Thoracic aorta (tissue), 2 donors: Measurements from ENCODE around the gene PSMG4. TPM values are rescaled to one million over a fixed set of nuclear protein-coding genes. Genes with fewer than 3 reads are reported as not detected.

Experiments used
- ATAC-seq: fragments of 150-250 bp; one replicate; pipeline ENCODE4 v1.8.0; 2017; ENCODE audit warnings: low read depth; ENCODE audit not compliant: insufficient number of reproducible peaks, low FRiP score
- DNase-seq: peaks from one replicate; pipeline ENCODE4 v3.0.0-alpha.2; 2020; ENCODE audit warnings: low spot score
- H3K27ac ChIP-seq, 2 donors: fragments of 200-600 bp; sonication (generic); 1 replicate in 1 of 2; 2 replicates in 1 of 2; pipeline ENCODE4 v1.5.1; 2016; ENCODE audit warnings: mild to moderate bottlenecking in 2 of 2, moderate library complexity in 2 of 2
- H3K27me3 ChIP-seq: fragments of 200-600 bp; sonication (generic); replicated peaks from 2 replicates; pipeline ENCODE4 v1.6.0; 2016; ENCODE audit warnings: mild to moderate bottlenecking; ENCODE audit not compliant: insufficient read depth
- H3K36me3 ChIP-seq: fragments of 200-600 bp; sonication (generic); one replicate; pipeline ENCODE4 v1.5.1; 2016
- H3K4me1 ChIP-seq, 2 donors: fragments of 200-600 bp; sonication (generic); 1 replicate in 1 of 2; 2 replicates in 1 of 2; pipeline versions ENCODE4 v1.5.1 to v1.6.0; 2016; ENCODE audit warnings: low read depth in 2 of 2, mild to moderate bottlenecking in 1 of 2; ENCODE audit not compliant: control insufficient read depth in 1 of 2
- H3K4me3 ChIP-seq: fragments of 200-600 bp; sonication (generic); 2 replicates; pipeline ENCODE4 v1.5.1; 2016; ENCODE audit warnings: mild to moderate bottlenecking
- H3K9me3 ChIP-seq: fragments of 200-600 bp; sonication (generic); 2 replicates; pipeline ENCODE4 v1.5.1; 2016
- CTCF ChIP-seq: fragments of 200-600 bp; sonication (generic); IDR thresholded peaks from one replicate; pipeline ENCODE4 v1.5.1; 2019; ENCODE audit warnings: antibody characterized with exemption
- total RNA-seq, 2 donors: library from RNA; depleted of rRNA; stranded (reverse); fragments of >200 nt; gene quantifications; one replicate each; pipeline versions ENCODE4 v1.1.0 to v1.2.3, GENCODE V29; 2016

Gene PSMG4
- total RNA-seq, 2 donors from 2014 or later: 19.4 to 29.0 TPM

- ATAC-seq (peak; percentile 2), DNase-seq (no peak)
- H3K4me3 ChIP-seq: peak overlapping the region; percentile 36
Observed at GRCh38 chr6:3281631-3282475, 23.1 kb downstream of the PSMG4 start.

GRCh38 chr6:3282476-3283236 is 23.9 kb downstream of the PSMG4 start:
- H3K4me1 ChIP-seq: peaks cover 9 to 32% of the 10 kb centered on the region in 2 donors
- DNase-seq (no peak), ATAC-seq (no peak)
- no peaks in the 10 kb centered on the region for H3K9me3 ChIP-seq
- peak overlapping the region; percentile 36 for H3K4me3 ChIP-seq
- H3K27ac ChIP-seq: peak overlapping the region; percentile 40
- no peak for TF ChIP-seq CTCF
- no peaks in the 10 kb centered on the region for H3K36me3 ChIP-seq
- no peaks in the 10 kb centered on the region for H3K27me3 ChIP-seq

More at GRCh38 chr6:3281631-3282475, 23.1 kb downstream of the PSMG4 start:
- H3K36me3 ChIP-seq: no peaks in the 10 kb centered on the region
- no peaks in the 10 kb centered on the region for H3K27me3 ChIP-seq
- TF ChIP-seq CTCF: no peak
- no peaks in the 10 kb centered on the region for H3K9me3 ChIP-seq
- peak overlapping the region; percentile 40 for H3K27ac ChIP-seq
- peaks cover 9 to 32% of the 10 kb centered on the region in 2 donors for H3K4me1 ChIP-seq

- H3K4me1 ChIP-seq: peaks cover 9 to 32% of the 10 kb centered on the region in 2 donors
- ATAC-seq (no peak), DNase-seq (no peak)
- H3K27ac ChIP-seq: peak overlapping the region in 1 of 2 donors; percentile 40
- no peaks in the 10 kb centered on the region for H3K27me3 ChIP-seq
- no peak overlapping the region for H3K4me3 ChIP-seq
- no peak for TF ChIP-seq CTCF
- H3K36me3 ChIP-seq: no peaks in the 10 kb centered on the region
- H3K9me3 ChIP-seq: no peaks in the 10 kb centered on the region
Observed at GRCh38 chr6:3283241-3283640, 24.5 kb downstream of the PSMG4 start.

- DNase-seq: no peak
- ATAC-seq: no peak
- no peak overlapping the region for H3K4me3 ChIP-seq
- H3K27me3 ChIP-seq: no peaks in the 10 kb centered on the region
- H3K36me3 ChIP-seq: no peaks in the 10 kb centered on the region
- TF ChIP-seq CTCF: no peak
- H3K9me3 ChIP-seq: no peaks in the 10 kb centered on the region
- no peak overlapping the region for H3K27ac ChIP-seq
- H3K4me1 ChIP-seq: peaks cover 9 to 32% of the 10 kb centered on the region in 2 donors
Observed at GRCh38 chr6:3283641-3284435, 25.1 kb downstream of the PSMG4 start.
